Karpas-422 (cell line): ENCODE measurements around the gene CLCF1. TPM values are rescaled to one million over a fixed set of nuclear protein-coding genes. Genes with fewer than 3 reads are reported as not detected.

ENCODE experiments used
- DNase-seq: peaks from one replicate; pipeline ENCODE4 v3.0.0-alpha.2; 2015
- H2AFZ ChIP-seq: fragments of 200-600 bp; sonication (generic); 2 replicates; pipeline ENCODE4 v1.6.1; 2014; ENCODE audit warnings: antibody characterized with exemption, low read length, mixed read lengths
- H3K27ac ChIP-seq: fragments of 200-600 bp; sonication (generic); 2 replicates; pipeline ENCODE4 v1.5.1; 2014; ENCODE audit warnings: mild to moderate bottlenecking, low read length, moderate library complexity
- H3K27me3 ChIP-seq: fragments of 200-600 bp; sonication (generic); 2 replicates; pipeline ENCODE4 v1.6.1; 2014; ENCODE audit warnings: low read length, mixed read lengths
- H3K36me3 ChIP-seq: fragments of 200-600 bp; sonication (generic); 2 replicates; pipeline ENCODE4 v1.6.1; 2014; ENCODE audit warnings: low read length, mixed read lengths; ENCODE audit not compliant: insufficient read depth
- H3K4me1 ChIP-seq: fragments of 200-600 bp; sonication (generic); 2 replicates; pipeline ENCODE4 v1.6.1; 2014; ENCODE audit warnings: mild to moderate bottlenecking, low read length, mixed read lengths
- H3K4me2 ChIP-seq: fragments of 200-600 bp; sonication (generic); 2 replicates; pipeline ENCODE4 v1.6.1; 2014; ENCODE audit warnings: low read length, low read depth, mild to moderate bottlenecking; ENCODE audit not compliant: poor library complexity, severe bottlenecking
- H3K4me3 ChIP-seq: fragments of 200-600 bp; sonication (generic); 2 replicates; pipeline ENCODE4 v1.5.1; 2014; ENCODE audit warnings: mild to moderate bottlenecking, antibody characterized with exemption, low read length, mixed read lengths
- H3K79me2 ChIP-seq: fragments of 200-600 bp; sonication (generic); 2 replicates; pipeline ENCODE4 v1.6.1; 2014; ENCODE audit warnings: mild to moderate bottlenecking, low read length, mixed read lengths
- H3K9ac ChIP-seq: fragments of 200-600 bp; sonication (generic); 2 replicates; pipeline ENCODE4 v1.6.0; 2014; ENCODE audit warnings: low read length
- H3K9me2 ChIP-seq: fragments of 200-600 bp; sonication (generic), shearing (Covaris generic); replicated peaks from 2 replicates; pipeline ENCODE4 v1.6.0; 2014; ENCODE audit warnings: mild to moderate bottlenecking, low read length, moderate library complexity; ENCODE audit not compliant: insufficient read depth
- H3K9me3 ChIP-seq: fragments of 300-700, 200-600 bp; sonication (generic); 2 replicates; pipeline ENCODE4 v1.6.1; 2014; ENCODE audit warnings: low read length, mixed read lengths
- H4K20me1 ChIP-seq: fragments of 200-600 bp; sonication (generic); 2 replicates; pipeline ENCODE4 v1.6.1; 2014; ENCODE audit warnings: mild to moderate bottlenecking, antibody characterized with exemption, low read length, low read depth; ENCODE audit not compliant: insufficient read depth
- total RNA-seq: library from RNA; depleted of rRNA; stranded (reverse); fragments of >200 nt; shearing (Covaris generic); gene quantifications from 2 replicates; pipeline ENCODE4 v1.2.3, GENCODE V29; 2014; ENCODE audit warnings: low replicate concordance

The CLCF1 gene
- total RNA-seq, 1 experiment from 2014 or later, result 6.4 TPM

GRCh38 chr11:67387069-67387468 lies 13.7 kb upstream of the CLCF1 start:
- Histone ChIP-seq H3K27me3 (no peaks in the 10 kb centered on the region), H4K20me1 (0 out of 2 replicates have a peak, but pooled peaks cover 3% of the 10 kb centered on the region), H3K4me3 (no peak overlapping the region), H3K79me2 (peaks cover 6% of the 10 kb centered on the region), H3K27ac (no peak overlapping the region), H3K4me1 (peaks cover 19% of the 10 kb centered on the region), H2AFZ (no peak overlapping the region), H3K9me3 (no peaks in the 10 kb centered on the region), H3K9ac (no peak overlapping the region), H3K9me2 (no peaks in the 10 kb centered on the region), H3K4me2 (no peak overlapping the region), H3K36me3 (no peaks in the 10 kb centered on the region)
- DNase-seq, result peak; percentile 48

GRCh38 chr11:67384851-67385366 lies 11.5 kb upstream of the CLCF1 start:
- H3K27me3 ChIP-seq, result no peaks in the 10 kb centered on the region
- H3K9me2 ChIP-seq, result no peaks in the 10 kb centered on the region
- no peaks in the 10 kb centered on the region for H3K79me2 ChIP-seq
- H3K4me1 ChIP-seq, result peaks cover 25% of the 10 kb centered on the region
- no peaks in the 10 kb centered on the region for H3K9me3 ChIP-seq
- H3K9ac ChIP-seq, result no peak overlapping the region
- H4K20me1 ChIP-seq, result 0 out of 2 replicates have a peak, but pooled peaks cover 3% of the 10 kb centered on the region
- H3K27ac ChIP-seq, result no peak overlapping the region
- no peaks in the 10 kb centered on the region for H3K36me3 ChIP-seq
- no peak overlapping the region for H2AFZ ChIP-seq
- no peak for DNase-seq
- no peak overlapping the region for H3K4me2 ChIP-seq
- no peak overlapping the region for H3K4me3 ChIP-seq

- peak; percentile 94 for DNase-seq
- Histone ChIP-seq H4K20me1 (no peaks in the 10 kb centered on the region), H3K27me3 (no peaks in the 10 kb centered on the region), H3K4me2 (no peak overlapping the region), H3K79me2 (no peaks in the 10 kb centered on the region), H3K9ac (no peak overlapping the region), H3K4me1 (peaks cover 25% of the 10 kb centered on the region), H3K9me3 (no peaks in the 10 kb centered on the region), H3K36me3 (no peaks in the 10 kb centered on the region), H2AFZ (no peak overlapping the region), H3K9me2 (no peaks in the 10 kb centered on the region), H3K27ac (no peak overlapping the region), H3K4me3 (no peak overlapping the region)
Measured at GRCh38 chr11:67382276-67383136, 9.1 kb upstream of the CLCF1 start.

- no peaks in the 10 kb centered on the region for H3K9me3 ChIP-seq
- H3K4me3 ChIP-seq, result peak overlapping the region; percentile 39
- H3K9ac ChIP-seq, result peak overlapping the region; percentile 54
- H3K27ac ChIP-seq, result peak overlapping the region; percentile 72
- no peaks in the 10 kb centered on the region for H3K27me3 ChIP-seq
- H3K9me2 ChIP-seq, result no peaks in the 10 kb centered on the region
- DNase-seq, result peak; percentile 83
- peak overlapping the region; percentile 32 for H2AFZ ChIP-seq
- no peaks in the 10 kb centered on the region for H3K79me2 ChIP-seq
- peaks cover 21% of the 10 kb centered on the region for H3K4me1 ChIP-seq
- H4K20me1 ChIP-seq, result no peaks in the 10 kb centered on the region
- H3K4me2 ChIP-seq, result peak overlapping the region; percentile 63
- H3K36me3 ChIP-seq, result no peaks in the 10 kb centered on the region
Measured at GRCh38 chr11:67381244-67381972, 8.0 kb upstream of the CLCF1 start.

- Histone ChIP-seq H3K4me2 (no peak overlapping the region), H3K27ac (no peak overlapping the region), H3K36me3 (no peaks in the 10 kb centered on the region), H3K9ac (no peak overlapping the region), H2AFZ (no peak overlapping the region), H3K9me2 (no peaks in the 10 kb centered on the region), H3K79me2 (no peaks in the 10 kb centered on the region), H3K4me3 (no peak overlapping the region), H3K9me3 (no peaks in the 10 kb centered on the region), H3K4me1 (peaks cover 26% of the 10 kb centered on the region), H4K20me1 (no peaks in the 10 kb centered on the region), H3K27me3 (no peaks in the 10 kb centered on the region)
- no peak for DNase-seq
Measured at GRCh38 chr11:67379061-67380058, 6.0 kb upstream of the CLCF1 start.

- Histone ChIP-seq H3K9me2 (no peaks in the 10 kb centered on the region), H3K36me3 (no peaks in the 10 kb centered on the region), H3K4me3 (no peak overlapping the region), H3K4me2 (no peak overlapping the region), H3K9me3 (no peaks in the 10 kb centered on the region), H3K9ac (no peak overlapping the region), H2AFZ (no peak overlapping the region), H3K4me1 (peaks cover 34% of the 10 kb centered on the region), H3K27me3 (no peaks in the 10 kb centered on the region), H3K27ac (no peak overlapping the region), H4K20me1 (no peaks in the 10 kb centered on the region), H3K79me2 (no peaks in the 10 kb centered on the region)
- no peak for DNase-seq
Measured at GRCh38 chr11:67378544-67378943, 5.1 kb upstream of the CLCF1 start.

GRCh38 chr11:67376873-67377808 lies 3.7 kb upstream of the CLCF1 start:
- DNase-seq, result no peak
- Histone ChIP-seq H3K4me1 (peaks cover 37% of the 10 kb centered on the region), H3K27me3 (no peaks in the 10 kb centered on the region), H3K4me3 (no peak overlapping the region), H3K9me2 (no peaks in the 10 kb centered on the region), H3K79me2 (peaks cover 4% of the 10 kb centered on the region), H3K36me3 (no peaks in the 10 kb centered on the region), H3K9ac (no peak overlapping the region), H3K4me2 (no peak overlapping the region), H3K9me3 (no peaks in the 10 kb centered on the region), H2AFZ (no peak overlapping the region), H3K27ac (no peak overlapping the region), H4K20me1 (peaks cover 1% of the 10 kb centered on the region; the same call in 1 of the 2 replicates)
